Fibroblast of lung (primary cell): ENCODE results near the gene RHD. TPM values are rescaled to one million over a fixed set of nuclear protein-coding genes. Genes with fewer than 3 reads are reported as not detected.
A peak's percentile ranks its signal among the peaks of the same experiment; 100 is the strongest.

Experiments
- DNase-seq, 2 donors: peaks; one replicate each; pipeline versions ENCODE4 v3.0.0 to v3.0.0-alpha.2; 2010; ENCODE audit warnings: low read depth in 2 of 2
- H2AFZ ChIP-seq: 2 replicates; pipeline ENCODE4 v1.5.1; 2012; ENCODE audit warnings: low read length, control low read depth, inconsistent platforms
- H3K27ac ChIP-seq: 2 replicates; pipeline ENCODE4 v1.5.1; 2011; ENCODE audit warnings: low read length, control low read depth; ENCODE audit not compliant: insufficient read depth
- H3K27me3 ChIP-seq: 2 replicates; pipeline ENCODE4 v1.5.1; 2011; ENCODE audit warnings: mild to moderate bottlenecking, low read length; ENCODE audit not compliant: control insufficient read depth, insufficient read depth
- H3K36me3 ChIP-seq: 2 replicates; pipeline ENCODE4 v1.5.1; 2011; ENCODE audit warnings: low read length; ENCODE audit not compliant: control insufficient read depth, insufficient read depth
- H3K4me1 ChIP-seq: 2 replicates; pipeline ENCODE4 v1.5.1; 2011; ENCODE audit warnings: low read length; ENCODE audit not compliant: control insufficient read depth, insufficient read depth; ENCODE audit errors: extremely low read depth
- H3K4me2 ChIP-seq: 2 replicates; pipeline ENCODE4 v1.5.1; 2011; ENCODE audit warnings: low read length, control low read depth; ENCODE audit not compliant: insufficient read depth; ENCODE audit errors: extremely low read depth
- H3K4me3 ChIP-seq, 4 experiments: fragments of 200-600 bp in 1 of 4; sonication (generic) in 1 of 4; replicated peaks in 1 of 4; 2 replicates each; pipeline ENCODE4 v1.5.1; 2011 to 2016; ENCODE audit warnings: low read length in 4 of 4, low read depth in 3 of 4, mild to moderate bottlenecking in 3 of 4, control low read depth in 2 of 4, inconsistent platforms in 1 of 4, mixed read lengths in 1 of 4; ENCODE audit not compliant: insufficient read depth in 1 of 4; ENCODE audit errors: control extremely low read depth in 1 of 4
- H3K79me2 ChIP-seq: 2 replicates; pipeline ENCODE4 v1.5.1; 2012; ENCODE audit warnings: mild to moderate bottlenecking, low read length, inconsistent platforms; ENCODE audit not compliant: control insufficient read depth, insufficient read depth
- H3K9ac ChIP-seq: 2 replicates; pipeline ENCODE4 v1.5.1; 2011; ENCODE audit warnings: mild to moderate bottlenecking, low read length, control low read depth; ENCODE audit not compliant: insufficient read depth
- H3K9me3 ChIP-seq: 2 replicates; pipeline ENCODE4 v1.5.1; 2012; ENCODE audit warnings: low read depth, low read length; ENCODE audit not compliant: control insufficient read depth, insufficient read depth
- H4K20me1 ChIP-seq: 2 replicates; pipeline ENCODE4 v1.5.1; 2011; ENCODE audit warnings: low read length; ENCODE audit not compliant: control insufficient read depth, insufficient read depth; ENCODE audit errors: extremely low read depth
- CTCF ChIP-seq, 2 donors: IDR thresholded peaks in 1 of 2; conservative IDR thresholded peaks in 1 of 2; 1 replicate in 1 of 2; 2 replicates in 1 of 2; pipeline ENCODE4 v1.5.1; 2011 to 2012; ENCODE audit warnings: low read length in 2 of 2, control low read depth in 1 of 2, inconsistent platforms in 1 of 2, low read depth in 1 of 2, mild to moderate bottlenecking in 1 of 2
- EZH2 ChIP-seq: IDR thresholded peaks from 2 replicates; pipeline ENCODE4 v1.5.1; 2012; ENCODE audit warnings: low read length, control low read depth, mild to moderate bottlenecking; ENCODE audit errors: missing control alignments
- polyA plus RNA-seq, 2 donors: library from polyadenylated mRNA; depleted of rRNA in 1 of 2; stranded (reverse) in 1 of 2; unstranded in 1 of 2; fragments of >200 nt; gene quantifications; 2 replicates each; pipeline ENCODE4 v1.2.1, GENCODE V29; 2011 to 2012; ENCODE audit warnings: missing spikeins in 1 of 2
- total RNA-seq: library from RNA; depleted of rRNA; stranded (reverse); fragments of >200 nt; gene quantifications from 2 replicates; pipeline ENCODE4 v1.2.1, GENCODE V29; 2014

The RHD gene
- total and polyA plus RNA-seq, 2 donors (not counting 1 experiment from before 2014, with no cell fraction given), result not detected

- no peak for TF ChIP-seq CTCF (conservative IDR thresholded peaks at IDR 0.05 in 1 of 2, IDR thresholded peaks at IDR 0.05 in 1 of 2; ENCODE audit: low read depth in 1 of 2, low read length in 2 of 2)
- TF ChIP-seq EZH2, result no peak
- H3K4me2 ChIP-seq, result peak within 1 kb of the TSS; percentile 89
- no peaks in the 10 kb centered on the region for H3K27me3 ChIP-seq
- H3K4me3 ChIP-seq, result peak within 1 kb of the TSS; percentile 78 to 96 (median 92)
- H3K79me2 ChIP-seq, result peaks cover 42% of the 10 kb centered on the region
- peak within 1 kb of the TSS; percentile 97 for H3K9ac ChIP-seq
- H3K9me3 ChIP-seq, result no peaks in the 10 kb centered on the region
- peak; percentile 95 to 98 for DNase-seq
- peak within 1 kb of the TSS; percentile 99 for H3K27ac ChIP-seq
- H2AFZ ChIP-seq, result peak within 1 kb of the TSS; percentile 68
- H3K4me1 ChIP-seq, result peaks cover 3% of the 10 kb centered on the region
- no peaks in the 10 kb centered on the region for H4K20me1 ChIP-seq
- peaks cover 6% of the 10 kb centered on the region for H3K36me3 ChIP-seq
These were observed 25.1 kb upstream of the RHD start, which contains the start of gene RSRP1 for GRCh38 chr1:25247024-25247828. RSRP1 (minus strand) TSS chr1:25247454; CDS start chr1:25246963, 491 bp downstream.

DNA sequence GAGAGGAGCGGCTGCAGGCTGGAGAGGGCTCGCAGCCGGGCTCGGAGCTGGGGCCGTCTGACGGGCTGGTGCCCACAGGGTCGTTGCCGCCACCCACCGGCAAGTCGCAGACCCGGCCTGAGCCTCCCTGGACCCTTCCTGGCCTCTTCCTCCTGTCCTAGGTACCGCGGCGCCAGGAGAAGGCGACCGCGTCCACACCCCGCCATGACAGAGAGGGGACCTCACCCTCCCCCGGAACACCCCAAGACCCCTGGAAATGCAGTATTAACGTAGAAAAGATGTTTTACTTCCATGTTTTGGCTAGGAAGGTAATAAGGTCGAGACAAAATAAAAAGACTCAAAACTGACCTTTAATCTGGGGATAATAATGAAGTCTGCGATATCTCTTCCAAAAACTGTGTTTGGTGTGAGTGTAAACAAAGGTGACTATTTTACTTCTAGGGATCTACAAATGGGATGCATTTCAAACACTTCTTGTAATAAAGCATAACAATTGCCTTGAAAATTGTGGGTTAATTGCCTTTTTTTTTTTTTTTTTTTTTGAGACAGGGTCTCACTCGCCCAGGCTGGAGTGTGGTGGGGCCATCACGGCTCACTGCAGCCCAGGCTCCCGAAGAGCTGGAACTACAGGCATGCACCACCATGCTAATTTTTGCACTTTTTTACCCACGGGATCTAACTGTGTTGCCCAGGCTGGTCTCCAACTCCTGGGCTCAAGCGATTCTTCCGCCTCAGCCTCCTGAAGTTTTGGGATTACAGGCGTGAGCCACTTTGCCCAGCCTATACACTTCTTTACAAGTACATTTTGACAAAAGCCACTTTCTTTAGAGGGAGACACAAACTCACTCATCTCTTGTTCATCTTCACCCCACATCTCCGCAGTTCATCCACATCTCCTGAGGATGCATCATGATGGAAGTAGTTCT lies 24.2 kb upstream of the RHD start:
- DNase-seq, result no peak
- peaks cover 3% of the 10 kb centered on the region for H3K4me1 ChIP-seq
- H4K20me1 ChIP-seq, result no peaks in the 10 kb centered on the region
- H3K27ac ChIP-seq, result peak overlapping the region; percentile 99
- H3K27me3 ChIP-seq, result no peaks in the 10 kb centered on the region
- peak overlapping the region; percentile 68 for H2AFZ ChIP-seq
- H3K9me3 ChIP-seq, result no peaks in the 10 kb centered on the region
- peaks cover 38% of the 10 kb centered on the region for H3K79me2 ChIP-seq
- H3K9ac ChIP-seq, result peak overlapping the region; percentile 67
- TF ChIP-seq CTCF (conservative IDR thresholded peaks at IDR 0.05 in 1 of 2, IDR thresholded peaks at IDR 0.05 in 1 of 2; ENCODE audit: low read depth in 1 of 2, low read length in 2 of 2) (no peak), EZH2 (no peak)
- H3K4me2 ChIP-seq, result peak overlapping the region; percentile 89
- peak overlapping the region; percentile 78 to 96 (median 92) for H3K4me3 ChIP-seq
- H3K36me3 ChIP-seq, result peaks cover 6% of the 10 kb centered on the region

- no peak overlapping the region for H3K9ac ChIP-seq
- no peak overlapping the region for H3K4me3 ChIP-seq
- H3K9me3 ChIP-seq, result no peaks in the 10 kb centered on the region
- H2AFZ ChIP-seq, result no peak overlapping the region
- no peaks in the 10 kb centered on the region for H3K4me1 ChIP-seq
- H3K79me2 ChIP-seq, result no peaks in the 10 kb centered on the region
- peak; percentile 17 to 63 for DNase-seq
- TF ChIP-seq CTCF (conservative IDR thresholded peaks at IDR 0.05 in 1 of 2, IDR thresholded peaks at IDR 0.05 in 1 of 2; ENCODE audit: low read depth in 1 of 2, low read length in 2 of 2) (no peak), EZH2 (no peak)
- H3K27me3 ChIP-seq, result no peaks in the 10 kb centered on the region
- no peaks in the 10 kb centered on the region for H4K20me1 ChIP-seq
- no peaks in the 10 kb centered on the region for H3K36me3 ChIP-seq
- peak overlapping the region; percentile 23 for H3K4me2 ChIP-seq
- H3K27ac ChIP-seq, result peak overlapping the region; percentile 60
These were observed 18.4 kb upstream of the RHD start for GRCh38 chr1:25253911-25254310.
